Peyer's patch (tissue), 4 donors: ENCODE measurements around the gene TMEM248.

Experiments
- CTCF ChIP-seq, 6 experiments: fragments of 450-650 bp in 4 of 6; fragments of 200-600 bp in 2 of 6; sonication (generic) in 1 of 6; IDR thresholded peaks; one replicate each; pipeline ENCODE4 v1.5.1; 2017 to 2019; ENCODE audit warnings: antibody characterized with exemption in 6 of 6, mild to moderate bottlenecking in 3 of 6, moderate library complexity in 1 of 6
- POLR2A ChIP-seq, 2 donors: fragments of 450-650 bp; IDR thresholded peaks; one replicate each; pipeline ENCODE4 v1.5.1; 2017; ENCODE audit warnings: antibody characterized with exemption in 2 of 2, mild to moderate bottlenecking in 2 of 2, moderate library complexity in 2 of 2

GRCh38 chr7:66903360-66904062, 17.5 kb upstream of the TMEM248 start:
- TF ChIP-seq CTCF (IDR thresholded peaks at IDR 0.05) (no peak), POLR2A (IDR thresholded peaks at IDR 0.05) (no peak)
